ENCODE data around the gene YIPF3. TPM values are rescaled to one million over a fixed set of nuclear protein-coding genes. Genes with fewer than 3 reads are reported as not detected.

The YIPF3 gene
- total RNA-seq, 1 donor from 2014 or later = 69.9 TPM

DNA sequence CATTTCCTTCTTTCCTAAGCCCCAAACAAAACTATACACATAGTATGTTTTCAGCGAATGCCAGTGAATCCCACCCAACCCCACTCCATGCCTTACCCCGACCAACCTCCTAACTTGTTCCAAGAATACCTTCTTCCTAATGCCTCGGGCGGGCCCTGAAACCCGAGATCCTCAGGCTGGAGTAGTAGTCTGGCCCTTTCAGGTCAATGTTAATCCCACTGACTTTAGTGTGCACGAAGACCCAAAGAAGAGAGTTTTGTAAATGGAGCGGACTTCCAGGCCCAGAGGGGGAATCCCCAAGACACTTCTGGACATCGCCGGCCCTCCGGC is 394 bp downstream of the YIPF3 start:
- H3K36me3 ChIP-seq = peaks cover 64% of the 10 kb centered on the region
- intact Hi-C loops (cut with micrococcal nuclease) = no loop called here
- H3K4me1 ChIP-seq = peaks cover 87% of the 10 kb centered on the region
- peak overlapping the region; percentile 92 for H3K4me3 ChIP-seq
- DNase-seq = no peak
- TF ChIP-seq, protein P1, sequence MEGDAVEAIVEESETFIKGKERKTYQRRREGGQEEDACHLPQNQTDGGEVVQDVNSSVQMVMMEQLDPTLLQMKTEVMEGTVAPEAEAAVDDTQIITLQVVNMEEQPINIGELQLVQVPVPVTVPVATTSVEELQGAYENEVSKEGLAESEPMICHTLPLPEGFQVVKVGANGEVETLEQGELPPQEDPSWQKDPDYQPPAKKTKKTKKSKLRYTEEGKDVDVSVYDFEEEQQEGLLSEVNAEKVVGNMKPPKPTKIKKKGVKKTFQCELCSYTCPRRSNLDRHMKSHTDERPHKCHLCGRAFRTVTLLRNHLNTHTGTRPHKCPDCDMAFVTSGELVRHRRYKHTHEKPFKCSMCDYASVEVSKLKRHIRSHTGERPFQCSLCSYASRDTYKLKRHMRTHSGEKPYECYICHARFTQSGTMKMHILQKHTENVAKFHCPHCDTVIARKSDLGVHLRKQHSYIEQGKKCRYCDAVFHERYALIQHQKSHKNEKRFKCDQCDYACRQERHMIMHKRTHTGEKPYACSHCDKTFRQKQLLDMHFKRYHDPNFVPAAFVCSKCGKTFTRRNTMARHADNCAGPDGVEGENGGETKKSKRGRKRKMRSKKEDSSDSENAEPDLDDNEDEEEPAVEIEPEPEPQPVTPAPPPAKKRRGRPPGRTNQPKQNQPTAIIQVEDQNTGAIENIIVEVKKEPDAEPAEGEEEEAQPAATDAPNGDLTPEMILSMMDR (IDR thresholded peaks at IDR 0.05; ENCODE audit: borderline replicate concordance) = no peak
- H3K27me3 ChIP-seq (ENCODE audit: low read depth) = no peaks in the 10 kb centered on the region
- H3K9me3 ChIP-seq (replicated peaks) = no peaks in the 10 kb centered on the region
- peak overlapping the region; percentile 93 for H3K27ac ChIP-seq (replicated peaks)

DNA sequence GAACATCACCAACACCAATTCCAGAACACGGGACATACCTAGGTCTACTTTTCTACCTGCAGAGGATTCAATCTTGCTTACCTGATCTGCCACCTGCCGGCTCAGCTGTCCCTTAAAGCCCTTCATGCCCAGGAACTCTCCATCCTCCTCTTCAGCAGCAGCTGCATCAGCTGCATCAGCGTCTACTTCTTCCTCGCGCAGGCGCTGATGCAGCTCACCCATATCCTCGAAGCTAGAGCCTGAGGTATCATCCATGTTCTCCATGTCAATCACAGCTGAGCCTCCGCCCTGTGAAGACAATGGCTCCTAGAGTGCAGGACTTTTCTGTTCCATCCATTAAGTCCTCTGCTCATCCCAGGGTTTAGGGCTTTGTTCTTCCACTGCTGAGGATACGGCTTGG is 918 bp downstream of the YIPF3 start:
- Histone ChIP-seq H3K27me3 (ENCODE audit: low read depth) (no peaks in the 10 kb centered on the region), H3K4me1 (peaks cover 88% of the 10 kb centered on the region), H3K4me3 (peak overlapping the region; percentile 92), H3K27ac (replicated peaks) (peak overlapping the region; percentile 93), H3K36me3 (peaks cover 64% of the 10 kb centered on the region), H3K9me3 (replicated peaks) (no peaks in the 10 kb centered on the region)
- no peak for DNase-seq
- TF ChIP-seq, protein P1 (IDR thresholded peaks at IDR 0.05; ENCODE audit: borderline replicate concordance) = no peak
- intact Hi-C loops (cut with micrococcal nuclease) = no loop called here

DNA sequence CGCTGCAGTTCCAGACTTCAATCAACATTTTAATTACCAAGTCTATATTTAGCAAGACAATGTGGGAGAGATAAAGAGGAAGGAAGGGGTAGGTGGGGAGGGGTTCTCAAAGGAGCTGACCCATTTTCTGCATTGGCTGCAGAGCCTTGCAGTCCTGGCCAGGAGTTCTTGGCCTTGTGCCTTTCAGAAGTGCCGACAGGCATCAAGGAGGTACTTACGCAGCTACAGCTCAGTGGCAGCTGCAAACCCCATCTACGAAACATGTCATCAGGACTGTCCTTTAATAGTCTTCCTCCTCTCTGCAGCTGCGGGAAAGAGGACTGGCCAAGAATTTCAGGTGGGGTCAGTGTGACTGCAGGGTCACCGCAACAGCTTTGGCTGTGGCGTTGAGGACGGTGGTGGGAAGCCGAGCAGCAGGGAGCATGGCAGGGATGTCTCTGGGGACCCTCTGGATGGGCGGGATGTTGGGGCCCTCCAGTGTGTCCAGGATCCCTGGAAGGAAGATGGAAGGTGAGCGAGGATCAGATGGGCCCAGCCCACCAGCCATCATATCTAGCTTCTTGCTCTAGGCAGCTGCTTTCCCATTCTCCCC is 4.8 kb downstream of the YIPF3 start:
- DNase-seq = peak; percentile 65
- peak overlapping the region; percentile 82 for H3K27ac ChIP-seq (replicated peaks)
- no peaks in the 10 kb centered on the region for H3K9me3 ChIP-seq (replicated peaks)
- peaks cover 88% of the 10 kb centered on the region for H3K4me1 ChIP-seq
- H3K4me3 ChIP-seq = no peak overlapping the region
- intact Hi-C loops (cut with micrococcal nuclease) = no loop called here
- TF ChIP-seq, protein P1 (IDR thresholded peaks at IDR 0.05; ENCODE audit: borderline replicate concordance) = no peak
- H3K36me3 ChIP-seq = peaks cover 47% of the 10 kb centered on the region
- H3K27me3 ChIP-seq (ENCODE audit: low read depth) = peaks cover 6% of the 10 kb centered on the region

DNA sequence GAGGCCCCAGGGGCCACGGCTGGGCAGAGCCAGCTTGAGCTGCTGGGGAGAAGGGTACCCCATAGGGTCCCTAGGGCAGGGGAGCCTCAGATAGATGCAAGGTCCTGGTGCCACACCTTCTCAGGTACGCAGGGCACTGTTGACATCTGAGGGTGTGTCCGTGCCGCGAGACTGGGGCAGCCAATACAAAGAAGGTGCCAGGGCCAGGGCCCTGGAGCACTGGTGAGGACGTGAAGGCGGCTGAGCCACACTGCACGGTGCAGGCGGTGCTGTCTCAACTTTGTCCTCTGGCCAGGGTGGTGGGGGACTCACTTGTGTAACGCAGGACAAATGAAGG is 5.9 kb downstream of the YIPF3 start:
- TF ChIP-seq, protein P1 (IDR thresholded peaks at IDR 0.05; ENCODE audit: borderline replicate concordance) = no peak
- peak overlapping the region; percentile 87 for H3K4me3 ChIP-seq
- no peak for DNase-seq
- H3K27me3 ChIP-seq (ENCODE audit: low read depth) = peaks cover 6% of the 10 kb centered on the region
- peaks cover 85% of the 10 kb centered on the region for H3K4me1 ChIP-seq
- intact Hi-C loops (cut with micrococcal nuclease) = no loop called here
- peaks cover 47% of the 10 kb centered on the region for H3K36me3 ChIP-seq
- H3K27ac ChIP-seq (replicated peaks) = peak overlapping the region; percentile 82
- no peaks in the 10 kb centered on the region for H3K9me3 ChIP-seq (replicated peaks)

DNA sequence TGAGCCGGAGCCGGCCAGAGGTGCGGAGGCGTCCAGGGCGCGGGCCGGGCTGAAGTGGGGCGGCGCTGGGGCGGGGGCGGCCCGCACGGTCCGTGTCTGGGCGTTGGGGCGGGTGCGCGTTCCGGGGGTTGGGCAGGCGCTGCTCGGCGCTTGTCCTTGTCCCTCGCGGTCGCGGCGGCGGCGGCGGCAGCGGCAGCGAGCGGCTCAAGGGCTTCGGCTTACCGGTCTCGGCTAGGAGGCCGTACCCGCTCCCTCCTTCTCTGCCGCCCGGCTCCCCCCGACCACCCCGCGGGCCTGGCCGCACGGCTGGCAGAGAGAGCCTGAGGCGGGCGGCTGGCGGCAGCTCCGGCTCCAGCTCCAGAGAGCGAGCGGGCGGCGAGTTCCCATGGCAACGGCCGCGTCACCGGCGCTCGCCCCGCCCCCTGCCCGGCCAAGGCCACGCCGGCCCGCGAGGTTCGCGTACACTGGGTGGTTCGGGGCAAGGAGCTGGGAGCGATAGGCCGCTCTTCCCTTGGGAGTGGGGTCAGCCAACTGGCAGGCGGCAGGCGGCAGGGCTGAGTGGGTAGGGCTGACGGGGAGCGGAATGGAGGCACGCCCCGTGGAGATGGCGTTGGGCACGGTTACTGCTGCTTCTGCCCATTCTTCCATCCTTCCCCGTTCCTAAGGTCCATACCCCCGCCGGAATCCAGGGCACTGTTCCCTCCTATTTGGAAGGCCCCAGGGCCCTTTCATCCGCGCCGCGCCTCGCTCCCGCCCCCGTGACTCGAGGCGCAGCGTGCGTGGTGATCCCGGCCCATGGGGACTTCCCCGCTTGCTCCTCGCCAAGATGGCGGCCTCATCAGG is 6.5 kb downstream of the YIPF3 start, which contains the start of gene LRRC73:
TSS of gene LRRC73 (minus strand) at position 363 of the 843 bp plus-strand sequence. CDS start 561 bp downstream, outside the sequence.
- peak; percentile 90 for DNase-seq
- Histone ChIP-seq H3K27me3 (ENCODE audit: low read depth) (peaks cover 6% of the 10 kb centered on the region), H3K4me1 (peaks cover 79% of the 10 kb centered on the region), H3K27ac (replicated peaks) (peak within 1 kb of the TSS; percentile 82), H3K4me3 (peak within 1 kb of the TSS; percentile 87), H3K36me3 (peaks cover 50% of the 10 kb centered on the region), H3K9me3 (replicated peaks) (no peaks in the 10 kb centered on the region)
- intact Hi-C loops (cut with micrococcal nuclease) = loop anchor here (5.0 kb wide), 1 partner anchor 58 kb away; no protein-coding TSS in a partner anchor
- TF ChIP-seq, protein P1 (IDR thresholded peaks at IDR 0.05; ENCODE audit: borderline replicate concordance) = no peak

Measured in left ventricle myocardium inferior (tissue), 1 donor.